Neural crest cell (in vitro differentiated cells): ENCODE data around the gene CMTM8. TPM values are rescaled to one million over a fixed set of nuclear protein-coding genes. Genes with fewer than 3 reads are reported as not detected.
"Not testable (repeated sequence)": the region's sequence is repeated elsewhere in the genome, so short reads cannot be mapped to it uniquely, and the experiment has no call there.

Source experiments
- DNase-seq: peaks from one replicate; pipeline ENCODE4 v3.0.0; 2021; ENCODE audit warnings: low read depth, mixed read lengths, low spot score
- H3K27ac Mint-ChIP-seq: one replicate; pipeline ENCODE4 v1.8.0; 2021; ENCODE audit warnings: mild to moderate bottlenecking, mixed read lengths; ENCODE audit not compliant: unreplicated experiment
- H3K27me3 Mint-ChIP-seq: 2 replicates; pipeline ENCODE4 v1.8.0; 2021; ENCODE audit warnings: low read depth, mild to moderate bottlenecking, mixed read lengths
- H3K36me3 Mint-ChIP-seq: 2 replicates; pipeline ENCODE4 v1.8.0; 2021; ENCODE audit warnings: low read depth, mild to moderate bottlenecking, mixed read lengths
- H3K4me1 Mint-ChIP-seq: 2 replicates; pipeline ENCODE4 v1.8.0; 2021; ENCODE audit warnings: mixed read lengths
- H3K4me3 Mint-ChIP-seq: one replicate; pipeline ENCODE4 v1.8.0; 2021; ENCODE audit warnings: mild to moderate bottlenecking, mixed read lengths
- H3K9me3 Mint-ChIP-seq: 2 replicates; pipeline ENCODE4 v1.8.0; 2021; ENCODE audit warnings: mixed read lengths
- total RNA-seq: library from RNA; stranded (reverse); gene quantifications from 2 replicates; pipeline ENCODE4 v1.2.1, GENCODE V29; 2021
- TF ChIP-seq, protein P1 (sequence below): fragments of 200-600 bp; sonication (generic); conservative IDR thresholded peaks from 2 replicates; pipeline ENCODE4 v1.5.0; 2021; ENCODE audit warnings: antibody characterized with exemption, mild to moderate bottlenecking

The CMTM8 gene
- total RNA-seq, 1 donor from 2014 or later = 4.4 TPM

- peaks cover 32% of the 10 kb centered on the region for H3K4me1 Mint-ChIP-seq
- no peaks in the 10 kb centered on the region for H3K27me3 Mint-ChIP-seq
- no peaks in the 10 kb centered on the region for H3K36me3 Mint-ChIP-seq
- TF ChIP-seq, protein P1, sequence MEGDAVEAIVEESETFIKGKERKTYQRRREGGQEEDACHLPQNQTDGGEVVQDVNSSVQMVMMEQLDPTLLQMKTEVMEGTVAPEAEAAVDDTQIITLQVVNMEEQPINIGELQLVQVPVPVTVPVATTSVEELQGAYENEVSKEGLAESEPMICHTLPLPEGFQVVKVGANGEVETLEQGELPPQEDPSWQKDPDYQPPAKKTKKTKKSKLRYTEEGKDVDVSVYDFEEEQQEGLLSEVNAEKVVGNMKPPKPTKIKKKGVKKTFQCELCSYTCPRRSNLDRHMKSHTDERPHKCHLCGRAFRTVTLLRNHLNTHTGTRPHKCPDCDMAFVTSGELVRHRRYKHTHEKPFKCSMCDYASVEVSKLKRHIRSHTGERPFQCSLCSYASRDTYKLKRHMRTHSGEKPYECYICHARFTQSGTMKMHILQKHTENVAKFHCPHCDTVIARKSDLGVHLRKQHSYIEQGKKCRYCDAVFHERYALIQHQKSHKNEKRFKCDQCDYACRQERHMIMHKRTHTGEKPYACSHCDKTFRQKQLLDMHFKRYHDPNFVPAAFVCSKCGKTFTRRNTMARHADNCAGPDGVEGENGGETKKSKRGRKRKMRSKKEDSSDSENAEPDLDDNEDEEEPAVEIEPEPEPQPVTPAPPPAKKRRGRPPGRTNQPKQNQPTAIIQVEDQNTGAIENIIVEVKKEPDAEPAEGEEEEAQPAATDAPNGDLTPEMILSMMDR = no peak
- H3K9me3 Mint-ChIP-seq = no peaks in the 10 kb centered on the region
- no peak overlapping the region for H3K27ac Mint-ChIP-seq
- no peak for DNase-seq
- peak overlapping the region; percentile 13 for H3K4me3 Mint-ChIP-seq
These were observed 146.5 kb downstream of the CMTM8 start for GRCh38 chr3:32384938-32385337.

GRCh38 chr3:32387512-32387911 is 149.0 kb downstream of the CMTM8 start:
- H3K4me3 Mint-ChIP-seq = peak overlapping the region; percentile 21
- peaks cover 26% of the 10 kb centered on the region for H3K4me1 Mint-ChIP-seq
- no peaks in the 10 kb centered on the region for H3K27me3 Mint-ChIP-seq
- DNase-seq = no peak
- H3K36me3 Mint-ChIP-seq = no peaks in the 10 kb centered on the region
- H3K9me3 Mint-ChIP-seq = no peaks in the 10 kb centered on the region
- TF ChIP-seq, protein P1 = no peak
- H3K27ac Mint-ChIP-seq = no peak overlapping the region

- not testable (repeated sequence) for H3K27ac Mint-ChIP-seq, H3K27me3 Mint-ChIP-seq, DNase-seq, H3K9me3 Mint-ChIP-seq, H3K36me3 Mint-ChIP-seq
- Mint-ChIP-seq H3K4me3 (peak overlapping the region; percentile 41), H3K4me1 (peaks cover 44% of the 10 kb centered on the region)
These were observed 151.1 kb downstream of the CMTM8 start for GRCh38 chr3:32389577-32389976.

- Mint-ChIP-seq H3K36me3 (no peaks in the 10 kb centered on the region), H3K27me3 (no peaks in the 10 kb centered on the region), H3K4me3 (peak within 1 kb of the TSS; percentile 97), H3K4me1 (peaks cover 31% of the 10 kb centered on the region), H3K9me3 (peaks cover 4% of the 10 kb centered on the region), H3K27ac (peak within 1 kb of the TSS; percentile 97)
- TF ChIP-seq, protein P1 = no peak
- DNase-seq = peak; percentile 45
These were observed 153.4 kb downstream of the CMTM8 start, which contains the start of gene CMTM7 for GRCh38 chr3:32391643-32392535. TSS of gene CMTM7 (plus strand) at chr3:32391853. CDS start at chr3:32391907, 54 bp downstream.

- no peak for DNase-seq
- H3K4me3 Mint-ChIP-seq = peak overlapping the region; percentile 97
- peaks cover 31% of the 10 kb centered on the region for H3K4me1 Mint-ChIP-seq
- no peaks in the 10 kb centered on the region for H3K27me3 Mint-ChIP-seq
- H3K9me3 Mint-ChIP-seq = peaks cover 4% of the 10 kb centered on the region
- H3K36me3 Mint-ChIP-seq = no peaks in the 10 kb centered on the region
- peak overlapping the region; percentile 97 for H3K27ac Mint-ChIP-seq
- TF ChIP-seq, protein P1 = no peak
These were observed 154.2 kb downstream of the CMTM8 start for GRCh38 chr3:32392536-32393302.
